NCI-H1048 (cell line): ENCODE measurements around the gene ANO6.
"Not testable (repeated sequence)": the region's sequence is repeated elsewhere in the genome, so short reads cannot be mapped to it uniquely, and the experiment has no call there.

Experiments used
- DNase-seq: peaks from one replicate; lab custom pipeline; 2025; lab: John Stamatoyannopoulos, UW

Gene ANO6, protein sequence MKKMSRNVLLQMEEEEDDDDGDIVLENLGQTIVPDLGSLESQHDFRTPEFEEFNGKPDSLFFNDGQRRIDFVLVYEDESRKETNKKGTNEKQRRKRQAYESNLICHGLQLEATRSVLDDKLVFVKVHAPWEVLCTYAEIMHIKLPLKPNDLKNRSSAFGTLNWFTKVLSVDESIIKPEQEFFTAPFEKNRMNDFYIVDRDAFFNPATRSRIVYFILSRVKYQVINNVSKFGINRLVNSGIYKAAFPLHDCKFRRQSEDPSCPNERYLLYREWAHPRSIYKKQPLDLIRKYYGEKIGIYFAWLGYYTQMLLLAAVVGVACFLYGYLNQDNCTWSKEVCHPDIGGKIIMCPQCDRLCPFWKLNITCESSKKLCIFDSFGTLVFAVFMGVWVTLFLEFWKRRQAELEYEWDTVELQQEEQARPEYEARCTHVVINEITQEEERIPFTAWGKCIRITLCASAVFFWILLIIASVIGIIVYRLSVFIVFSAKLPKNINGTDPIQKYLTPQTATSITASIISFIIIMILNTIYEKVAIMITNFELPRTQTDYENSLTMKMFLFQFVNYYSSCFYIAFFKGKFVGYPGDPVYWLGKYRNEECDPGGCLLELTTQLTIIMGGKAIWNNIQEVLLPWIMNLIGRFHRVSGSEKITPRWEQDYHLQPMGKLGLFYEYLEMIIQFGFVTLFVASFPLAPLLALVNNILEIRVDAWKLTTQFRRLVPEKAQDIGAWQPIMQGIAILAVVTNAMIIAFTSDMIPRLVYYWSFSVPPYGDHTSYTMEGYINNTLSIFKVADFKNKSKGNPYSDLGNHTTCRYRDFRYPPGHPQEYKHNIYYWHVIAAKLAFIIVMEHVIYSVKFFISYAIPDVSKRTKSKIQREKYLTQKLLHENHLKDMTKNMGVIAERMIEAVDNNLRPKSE

DNA sequence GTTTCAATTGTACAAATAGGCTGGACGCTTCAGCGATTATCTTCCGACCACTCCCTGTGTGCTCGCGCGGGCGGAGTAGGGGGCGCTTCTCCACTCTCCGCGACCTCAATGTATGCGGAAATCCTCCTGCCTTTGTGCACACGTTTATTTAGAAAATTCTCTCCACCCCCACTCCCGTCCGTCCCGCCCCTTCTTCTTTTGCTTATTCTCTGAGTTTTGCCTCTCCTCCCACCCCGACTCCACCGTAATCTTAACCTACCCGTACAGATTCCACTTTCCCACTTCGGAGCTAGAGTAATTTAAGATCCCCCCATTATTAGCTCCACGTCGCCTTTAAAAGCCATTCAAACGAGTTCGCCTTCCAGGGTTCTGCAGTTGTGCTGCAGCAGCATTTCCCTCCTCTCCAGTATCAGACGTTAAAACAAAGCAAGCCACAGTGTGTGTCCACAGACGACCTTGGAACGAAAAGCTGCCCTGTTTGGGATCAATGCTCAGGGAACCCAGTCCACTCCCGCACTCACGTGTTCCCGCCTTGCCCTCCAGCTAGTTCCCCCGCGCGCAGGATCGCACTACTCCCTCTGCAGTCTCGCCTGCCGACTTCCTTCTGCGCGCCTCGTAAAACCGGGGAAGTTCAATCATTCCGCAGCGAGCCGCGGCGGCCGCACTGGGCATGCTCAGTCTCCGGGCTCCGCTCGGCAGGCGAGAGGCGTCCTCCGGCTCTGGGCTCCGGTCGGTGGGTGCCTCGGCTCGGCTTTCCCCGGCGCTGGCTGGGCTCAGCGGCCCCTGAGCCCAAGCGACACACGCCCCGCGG lies at the start of gene ANO6:
Gene ANO6 (plus strand): TSS at position 677 of the 811 bp plus-strand sequence. CDS start 227 bp downstream, outside the sequence.
- peak; percentile 48 for DNase-seq

DNA sequence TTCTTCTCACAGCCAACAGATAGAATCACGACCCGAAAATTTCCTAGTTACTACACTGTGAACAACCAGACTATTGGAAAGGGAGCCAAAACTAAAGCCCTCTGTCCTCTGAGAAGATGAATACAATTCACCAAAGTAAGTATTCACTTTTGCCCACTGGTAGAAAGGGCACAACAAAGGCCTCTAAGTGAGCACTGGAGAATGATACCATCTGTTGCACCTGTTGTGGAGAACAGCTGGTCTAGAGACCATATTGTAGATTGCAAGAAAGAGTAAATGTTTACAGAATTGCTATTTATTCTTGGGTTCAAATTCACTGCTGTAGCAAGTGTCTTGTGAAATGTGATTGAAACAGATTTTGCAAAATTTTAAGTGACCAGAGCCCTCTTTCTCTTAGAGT lies 46.9 kb upstream of the ANO6 start:
- no peak for DNase-seq

DNA sequence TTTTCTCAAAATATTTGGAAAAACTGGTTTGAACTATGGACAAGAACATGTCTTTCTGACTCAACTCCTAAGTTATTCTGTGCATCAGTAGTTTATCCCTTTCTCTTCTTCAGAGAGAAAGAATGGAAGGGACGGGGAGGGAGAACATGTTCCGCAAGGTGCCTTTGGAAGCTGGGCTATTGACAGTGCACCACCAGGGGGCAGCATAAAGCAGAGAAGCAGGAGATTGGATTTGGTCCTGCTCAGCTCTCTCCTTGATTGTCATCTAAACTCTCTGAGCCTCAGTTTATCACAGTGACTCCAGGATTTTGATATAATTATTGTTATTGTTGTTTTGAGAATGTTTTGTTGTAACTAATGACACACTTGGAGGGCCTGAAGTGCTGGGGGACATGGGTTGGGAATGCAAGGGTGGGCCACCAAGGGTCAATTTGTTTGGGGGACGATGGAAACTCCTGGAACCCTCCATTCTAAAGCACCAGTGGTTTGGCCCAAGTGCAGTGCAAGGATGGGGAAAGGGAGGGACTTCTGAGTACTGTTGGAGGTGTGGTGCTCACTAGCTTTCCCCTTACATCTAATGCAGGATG lies 45.3 kb upstream of the ANO6 start:
- peak; percentile 26 for DNase-seq

DNA sequence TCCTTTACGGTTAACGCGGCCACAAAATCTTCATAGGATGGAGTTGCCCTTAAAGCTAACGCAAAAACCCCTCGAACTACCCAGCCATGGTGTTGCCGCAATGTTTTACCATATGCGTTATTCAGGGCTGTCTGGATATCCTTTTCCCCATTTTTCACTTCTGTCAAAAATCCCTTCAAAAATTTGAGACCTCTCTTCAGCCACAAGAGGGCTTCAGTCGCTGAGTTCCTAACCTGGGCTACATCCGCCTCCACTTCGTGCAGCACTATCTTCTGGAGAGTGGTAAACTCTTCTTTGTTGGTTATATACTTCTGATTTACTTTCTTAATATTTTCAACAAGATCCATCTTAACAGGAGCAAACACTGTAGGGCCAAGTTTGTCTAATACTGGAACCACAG lies 42.6 kb upstream of the ANO6 start:
- DNase-seq: not testable (repeated sequence)

DNA sequence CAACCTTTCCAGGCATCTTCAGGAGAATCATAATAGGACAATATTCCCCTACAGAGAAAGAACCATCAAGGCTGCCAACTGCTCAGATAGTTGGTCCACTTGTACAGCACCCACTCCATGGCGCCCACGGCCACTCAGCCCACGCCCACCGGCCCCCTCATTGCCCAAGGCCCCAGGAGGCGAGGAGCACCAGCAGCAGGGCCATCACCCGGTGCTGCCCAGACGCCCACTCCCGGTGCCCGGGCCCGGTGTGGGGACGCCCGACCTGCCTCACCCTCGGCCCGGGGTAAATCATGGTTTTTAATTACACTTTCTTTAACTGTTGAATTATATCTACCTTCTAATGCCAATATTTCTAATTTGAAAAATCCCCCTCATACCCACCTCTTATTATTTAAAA lies 41.3 kb upstream of the ANO6 start:
- DNase-seq: no peak

DNA sequence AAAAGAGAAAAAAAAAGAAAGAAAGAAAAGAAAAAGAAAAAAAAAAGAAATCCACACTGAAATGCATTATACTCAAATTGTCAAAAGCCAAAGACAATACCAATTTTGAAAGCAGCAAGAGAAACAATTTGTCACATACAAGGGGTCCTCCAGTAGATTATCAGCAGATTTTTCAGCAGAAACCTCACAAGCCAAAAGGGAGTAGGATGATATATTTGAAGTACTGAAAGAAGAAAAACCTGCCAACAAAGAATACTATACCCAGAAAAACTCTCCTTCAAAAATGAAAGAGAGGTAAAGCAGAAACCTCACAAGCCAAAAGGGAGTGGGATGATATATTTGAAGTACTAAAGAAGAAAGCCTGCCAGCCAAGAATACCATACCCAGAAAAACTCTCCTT lies 37.1 kb upstream of the ANO6 start:
- DNase-seq: no peak

DNA sequence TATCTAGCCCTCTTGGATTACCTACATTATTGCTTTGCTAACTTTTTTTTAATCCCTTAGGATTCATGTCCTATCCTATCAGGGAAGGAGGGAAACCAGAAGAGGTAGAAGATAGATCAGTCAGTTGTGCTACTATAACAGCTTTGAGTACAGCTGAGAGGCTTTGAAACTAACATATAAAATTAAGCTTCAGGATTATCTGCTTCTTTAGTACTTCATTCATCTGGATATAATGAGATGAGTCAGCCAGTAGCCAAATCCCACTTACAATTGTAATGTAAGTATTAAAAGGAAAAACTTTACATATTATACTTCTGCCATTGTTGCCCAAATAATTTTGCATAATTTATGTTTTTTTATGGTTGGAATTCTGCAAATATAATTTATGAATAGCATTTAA lies 33.4 kb upstream of the ANO6 start:
- no peak for DNase-seq

DNA sequence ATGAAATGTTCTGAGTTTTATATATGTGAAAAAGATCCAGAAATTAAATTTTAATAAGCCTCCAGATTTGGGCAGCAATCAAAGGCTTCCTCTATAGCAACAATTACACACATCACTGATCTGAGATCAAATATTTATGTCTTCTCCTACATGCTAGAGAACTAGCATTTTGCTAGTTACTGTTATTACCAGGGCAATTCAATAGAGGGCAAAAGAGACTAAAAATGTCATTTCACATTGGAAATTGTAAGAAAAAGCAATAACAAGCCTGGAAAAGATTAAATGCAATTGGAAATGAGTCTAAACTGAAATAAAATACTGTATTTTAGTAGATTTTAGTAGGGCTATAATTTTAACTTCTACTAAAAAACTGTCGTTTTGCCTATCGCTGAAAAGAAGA lies 32.6 kb upstream of the ANO6 start:
- DNase-seq: no peak

DNA sequence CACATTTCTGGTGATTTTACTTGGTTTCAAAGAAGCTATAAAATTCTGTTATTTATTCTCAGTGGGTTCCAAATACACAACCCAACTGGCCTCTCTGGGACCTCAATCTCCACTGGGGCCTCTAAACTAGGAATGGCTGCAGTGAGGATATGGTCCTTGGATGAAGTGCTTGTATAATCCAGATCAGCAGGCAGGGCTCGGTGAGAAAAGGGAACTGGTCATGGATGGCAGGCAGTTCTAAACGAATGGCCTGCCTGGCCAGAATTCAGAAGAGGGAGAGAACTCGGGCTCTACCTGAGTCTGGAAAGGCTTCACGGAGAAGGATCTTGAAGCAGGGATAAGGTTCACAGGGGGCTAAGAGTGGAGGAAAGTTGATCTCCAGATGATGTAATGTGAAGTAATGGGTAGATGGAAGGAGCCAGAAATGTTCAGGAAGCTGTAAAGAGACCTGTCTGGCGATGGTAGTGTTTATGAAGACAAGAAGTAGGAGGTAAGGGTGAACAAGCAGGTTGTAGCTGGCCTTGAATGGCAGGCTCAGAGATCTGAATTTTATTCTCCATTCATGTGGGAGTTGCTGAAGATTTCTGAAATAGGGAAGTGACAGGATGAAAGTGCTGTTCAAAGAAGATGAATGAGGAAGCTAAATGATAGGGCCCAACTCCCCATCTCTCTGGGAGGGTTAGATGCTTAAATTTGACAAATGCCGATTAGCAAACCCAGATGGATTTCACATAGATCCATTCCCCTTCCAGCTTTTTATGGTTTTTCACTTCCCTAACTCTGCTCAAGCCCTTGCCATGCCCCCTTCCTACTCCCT lies 31.5 kb upstream of the ANO6 start:
- DNase-seq: no peak

DNA sequence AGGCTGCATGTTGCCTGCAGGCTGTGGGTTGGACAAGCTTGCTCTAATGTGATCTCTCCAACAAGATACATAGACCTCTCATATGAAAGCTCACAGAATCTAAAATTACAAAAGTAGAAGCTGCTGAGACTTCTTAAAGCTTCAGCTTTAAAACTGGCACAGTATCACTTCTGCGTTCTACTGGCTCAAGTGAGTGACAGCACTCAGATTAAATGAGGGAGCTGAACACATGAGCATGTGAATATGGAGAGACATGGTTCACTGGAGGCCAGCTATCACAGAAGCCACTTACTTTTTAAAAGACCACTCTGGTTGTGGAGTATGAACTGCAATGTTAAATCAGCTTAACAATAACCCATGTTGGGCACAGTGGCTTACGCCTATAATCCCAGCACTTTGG lies 29.1 kb upstream of the ANO6 start:
- DNase-seq: no peak

DNA sequence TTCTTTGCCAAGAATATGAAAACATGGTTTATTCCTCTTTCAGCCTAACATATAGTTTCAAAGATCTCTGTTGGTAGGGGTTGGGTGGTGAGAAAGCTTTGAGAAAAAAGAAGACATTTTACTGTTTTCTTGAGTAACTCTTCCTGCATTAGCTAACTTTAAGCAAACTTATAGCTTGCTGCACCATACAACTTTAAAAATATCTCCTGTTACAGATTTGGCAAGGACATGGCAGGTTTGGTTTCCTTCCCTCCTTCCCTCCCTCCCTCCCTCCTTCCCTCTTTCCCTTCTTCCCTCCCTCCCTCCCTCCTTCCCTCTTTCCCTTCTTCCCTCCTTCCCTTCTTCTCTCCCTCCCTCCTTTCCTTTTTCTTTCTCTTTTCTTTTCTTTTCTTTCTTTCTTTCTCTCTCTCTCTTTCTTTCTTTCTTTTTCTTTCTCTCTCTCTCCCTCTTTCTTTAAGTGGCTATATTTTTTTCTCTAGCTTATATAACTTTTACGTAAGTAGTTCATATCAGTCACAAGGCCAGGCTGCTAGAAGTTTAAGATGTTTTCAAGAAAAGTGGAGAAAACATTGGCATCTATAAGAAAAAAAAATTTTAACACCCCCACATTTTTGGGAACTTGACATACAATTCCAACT lies 26.0 kb upstream of the ANO6 start:
- no peak for DNase-seq

DNA sequence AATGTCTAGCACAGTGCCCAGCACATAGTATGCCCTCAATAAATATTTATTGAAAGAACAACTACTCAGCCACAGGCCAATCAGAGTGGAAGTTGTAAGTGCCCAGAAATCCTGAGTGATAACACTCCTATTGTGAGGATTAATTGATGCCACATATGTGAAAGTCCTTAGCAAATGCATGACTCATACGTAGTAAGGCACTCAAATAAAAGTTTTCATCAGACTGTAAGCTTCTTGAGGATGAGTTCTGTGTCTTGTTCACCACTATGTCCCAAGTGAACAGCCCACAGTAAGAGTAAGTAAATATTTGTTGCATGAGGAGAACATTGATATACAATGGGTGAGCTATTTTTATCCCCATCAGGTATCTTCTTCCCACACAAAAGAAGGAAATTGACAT lies 24.7 kb upstream of the ANO6 start:
- no peak for DNase-seq

DNA sequence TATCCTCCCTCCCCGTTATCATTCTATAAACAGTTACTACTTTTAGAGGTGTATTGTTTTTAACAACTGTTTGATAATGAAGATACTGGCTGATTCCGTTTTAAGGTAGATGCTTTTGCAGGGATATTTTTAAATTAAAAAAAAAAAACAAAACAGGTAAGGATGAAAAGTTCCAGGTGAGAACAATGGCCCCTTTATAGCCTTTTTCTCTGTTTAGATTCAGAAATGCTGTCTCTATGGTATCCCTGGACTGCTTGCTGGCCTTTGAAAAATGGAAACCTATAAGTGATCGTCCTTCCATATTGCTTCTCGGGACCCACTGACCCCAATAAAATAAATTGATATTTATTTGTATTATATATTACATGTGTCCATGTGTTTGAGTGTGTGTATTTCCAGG lies 23.2 kb upstream of the ANO6 start:
- no peak for DNase-seq

DNA sequence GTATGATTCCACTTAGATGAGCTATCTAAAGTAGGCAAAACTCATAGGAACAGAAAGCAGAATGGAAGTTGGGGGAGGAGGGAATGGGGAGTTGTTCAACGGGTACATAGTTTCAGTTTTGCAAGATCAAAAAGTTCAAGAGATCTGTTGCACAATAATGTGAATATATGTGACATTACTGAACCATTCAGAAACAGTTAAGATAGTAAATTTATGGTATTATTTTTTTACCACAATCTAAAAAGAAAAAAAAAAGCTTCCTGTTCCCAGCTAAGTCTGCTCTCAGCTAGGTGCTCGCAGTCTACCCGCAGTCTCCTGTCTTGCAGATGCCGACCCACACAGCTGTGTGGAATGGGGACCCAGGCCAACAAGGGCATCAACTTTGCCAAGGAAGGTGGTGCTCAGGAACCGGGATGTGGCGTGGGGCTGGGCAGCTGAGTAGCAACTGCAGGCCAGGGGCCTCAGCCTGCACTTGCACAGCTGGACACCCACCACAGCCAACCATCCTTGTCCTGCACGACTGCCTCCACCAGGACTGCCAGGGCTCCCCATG lies 15.3 kb upstream of the ANO6 start:
- no peak for DNase-seq

DNA sequence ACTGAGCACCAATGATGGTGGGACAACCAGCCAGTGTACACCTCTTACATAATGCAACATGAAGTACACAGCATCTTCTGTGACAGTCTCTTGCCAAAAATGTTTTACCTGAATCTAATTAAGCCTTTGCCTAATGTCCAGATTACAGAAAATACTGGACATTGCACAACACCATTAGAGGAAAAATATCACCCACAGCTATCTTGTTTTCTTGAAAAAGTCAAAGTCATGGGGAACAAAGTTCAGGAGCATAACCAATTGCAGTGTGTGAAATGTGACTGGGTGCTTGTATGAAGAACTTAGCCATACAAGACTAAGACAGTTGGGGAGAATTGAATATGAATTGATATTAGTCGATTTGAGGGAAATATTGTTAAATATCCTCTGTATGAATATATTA lies 12.1 kb upstream of the ANO6 start:
- DNase-seq: no peak

DNA sequence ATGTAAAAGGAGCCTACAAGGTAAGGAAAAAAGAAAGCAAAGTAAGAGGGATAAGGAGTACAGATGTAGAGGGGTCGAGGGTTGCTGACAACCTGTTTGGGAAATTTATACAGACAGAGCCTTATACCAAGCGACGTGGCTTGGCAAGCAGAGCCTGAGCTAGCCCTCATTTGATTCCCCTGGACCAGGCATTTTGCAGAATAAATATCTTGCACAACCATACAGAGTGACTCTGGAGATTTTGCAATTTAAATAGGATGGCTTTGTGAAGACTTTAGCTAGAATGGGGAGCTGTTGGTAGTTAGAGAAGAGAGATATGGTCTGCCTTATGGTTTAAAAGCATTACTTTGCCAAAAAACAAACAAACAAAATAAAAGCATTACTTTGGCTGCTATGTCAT lies 11.1 kb upstream of the ANO6 start:
- no peak for DNase-seq

DNA sequence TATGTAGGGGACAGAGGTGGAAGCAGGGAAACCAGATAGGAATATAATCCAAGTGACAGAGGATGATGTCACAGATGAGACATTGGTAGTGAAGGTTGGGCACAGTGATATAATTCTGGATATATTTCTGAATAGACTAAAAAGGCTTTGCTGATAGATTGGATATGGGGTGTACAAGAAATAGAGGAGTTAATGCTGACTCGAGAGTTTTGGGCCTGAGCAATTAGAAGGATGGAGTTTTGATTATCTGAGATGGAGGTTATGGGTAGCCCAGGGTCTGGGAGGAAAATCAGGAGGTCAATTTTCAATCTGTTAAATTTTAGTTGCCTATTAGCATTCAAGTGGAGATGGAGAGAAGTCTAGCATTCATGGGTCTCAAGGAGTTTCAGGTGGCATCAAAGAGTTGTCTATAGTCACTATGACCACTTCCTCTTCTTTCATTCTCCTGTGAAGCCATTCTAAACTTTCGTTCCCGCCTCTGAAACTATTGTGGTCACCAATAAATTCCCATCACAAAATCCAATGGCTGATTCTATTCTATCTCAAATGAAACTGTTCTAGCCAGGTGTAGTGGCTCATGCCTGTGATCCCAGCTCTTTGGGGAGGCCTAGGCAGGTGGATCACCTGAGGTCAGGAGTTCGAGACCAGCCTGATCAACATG lies 10.6 kb upstream of the ANO6 start:
- DNase-seq: no peak

DNA sequence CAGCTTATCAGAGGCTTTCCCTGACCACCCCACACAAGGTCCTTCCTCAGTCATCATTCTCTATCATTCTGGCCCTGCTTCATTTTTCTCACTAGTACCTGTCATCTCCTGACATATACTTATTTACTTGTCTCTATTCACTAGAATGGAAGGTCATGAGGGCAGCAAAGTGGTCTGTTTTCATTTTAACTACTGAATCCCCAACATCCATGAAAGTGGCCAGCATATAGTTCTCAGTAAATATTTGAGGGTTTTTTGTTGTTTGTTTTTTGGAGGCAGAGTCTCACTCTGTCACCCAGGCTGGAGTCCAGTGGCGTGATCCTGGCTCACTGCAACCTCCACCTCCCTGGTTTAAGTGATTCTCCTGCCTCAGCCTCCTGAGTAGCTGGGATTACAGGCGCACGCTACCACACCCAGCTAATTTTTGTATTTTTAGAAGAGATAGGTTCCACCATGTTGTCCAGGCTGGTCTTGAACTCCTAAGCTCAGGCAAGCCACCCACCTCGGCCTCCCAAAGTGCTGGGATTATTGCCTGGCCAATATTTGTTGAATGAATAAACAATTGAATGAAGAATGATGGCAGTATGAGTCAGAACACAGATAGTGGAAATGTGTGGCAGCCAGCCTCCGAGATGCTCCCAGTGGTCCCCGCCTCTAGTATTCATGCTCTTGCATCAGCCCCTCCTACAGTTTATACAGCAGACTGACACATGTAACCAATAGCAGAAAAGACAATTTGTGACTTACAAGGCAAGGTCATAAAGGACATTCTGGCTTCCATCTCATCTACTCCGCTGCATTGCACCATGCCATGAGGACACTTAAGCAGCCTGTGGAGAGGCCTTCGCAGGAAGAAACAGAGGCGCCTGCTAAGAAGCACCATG lies 7.0 kb upstream of the ANO6 start:
- DNase-seq: no peak

DNA sequence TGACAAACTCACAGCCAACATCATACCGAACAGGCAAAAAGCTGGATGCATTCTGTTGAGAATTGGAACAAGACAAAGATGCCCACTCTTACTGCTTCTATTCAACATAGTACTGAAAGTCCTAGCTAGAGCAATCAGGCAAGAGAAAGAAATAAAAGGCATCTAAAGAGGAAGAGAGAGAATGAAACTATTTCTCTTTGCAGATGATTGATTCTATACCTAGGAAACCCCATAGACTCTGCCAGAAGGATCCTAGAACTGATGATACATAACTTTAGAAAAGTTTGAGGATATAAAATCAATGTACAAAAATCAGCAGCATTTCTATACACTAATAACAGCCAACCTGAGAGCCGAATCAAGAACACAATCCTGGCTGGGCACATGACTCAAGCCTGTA lies 6.1 kb upstream of the ANO6 start:
- DNase-seq: no peak
